SK-N-SH treated with all-trans-retinoic acid at 6 μM for 48 hours (cell line): ENCODE measurements around the gene ADCY5.

Source experiments
- ARNTL ChIP-seq: fragments of 450-650 bp; formaldehyde crosslinking; IDR thresholded peaks from 2 replicates; pipeline ENCODE4 v1.5.0; 2020; ENCODE audit warnings: low read depth, mild to moderate bottlenecking, moderate library complexity, borderline replicate concordance
- CSDC2 ChIP-seq: fragments of 250-450 bp; sonication (Bioruptor Pico); IDR thresholded peaks from 2 replicates; pipeline ENCODE4 v1.5.0; 2020; ENCODE audit warnings: mild to moderate bottlenecking, moderate library complexity
- ESRRG ChIP-seq: fragments of 250-450 bp; sonication (Bioruptor Pico); IDR thresholded peaks from 2 replicates; pipeline ENCODE4 v1.6.1; 2021; ENCODE audit warnings: mild to moderate bottlenecking
- GLIS3 ChIP-seq: fragments of 250-450 bp; sonication (Bioruptor Pico); IDR thresholded peaks from 2 replicates; pipeline ENCODE4 v1.5.0; 2020; ENCODE audit warnings: mild to moderate bottlenecking, moderate library complexity
- ISL1 ChIP-seq: fragments of 250-450 bp; sonication (Bioruptor Pico); IDR thresholded peaks from 2 replicates; pipeline ENCODE4 v2.1.2; 2022; ENCODE audit warnings: mild to moderate bottlenecking, moderate library complexity
- OSR1 ChIP-seq: fragments of 250-450 bp; sonication (Bioruptor Pico); IDR thresholded peaks from 2 replicates; pipeline ENCODE4 v1.8.0; 2022; ENCODE audit warnings: moderate library complexity, mild to moderate bottlenecking, inconsistent platforms
- PATZ1 ChIP-seq: fragments of 250-450 bp; sonication (Bioruptor Pico); IDR thresholded peaks from 2 replicates; pipeline ENCODE4 v1.8.0; 2020; ENCODE audit warnings: mild to moderate bottlenecking, moderate library complexity, borderline replicate concordance
- PPARA ChIP-seq: fragments of 250-450 bp; sonication (Bioruptor Pico); IDR thresholded peaks from 2 replicates; pipeline ENCODE4 v1.5.0; 2020; ENCODE audit warnings: mild to moderate bottlenecking, borderline replicate concordance
- RARB ChIP-seq: fragments of 250-450 bp; sonication (Bioruptor Pico); IDR thresholded peaks from 2 replicates; pipeline ENCODE4 v1.8.0; 2021; ENCODE audit warnings: mild to moderate bottlenecking, moderate library complexity
- ZFP30 ChIP-seq: fragments of 450-650 bp; formaldehyde crosslinking; IDR thresholded peaks from 2 replicates; pipeline ENCODE4 v1.5.0; 2022; ENCODE audit warnings: mild to moderate bottlenecking, moderate library complexity
- ZNF565 ChIP-seq: fragments of 450-650 bp; formaldehyde crosslinking; conservative IDR thresholded peaks from 2 replicates; pipeline ENCODE4 v1.5.0; 2020; ENCODE audit warnings: low read depth, mild to moderate bottlenecking, moderate library complexity

DNA sequence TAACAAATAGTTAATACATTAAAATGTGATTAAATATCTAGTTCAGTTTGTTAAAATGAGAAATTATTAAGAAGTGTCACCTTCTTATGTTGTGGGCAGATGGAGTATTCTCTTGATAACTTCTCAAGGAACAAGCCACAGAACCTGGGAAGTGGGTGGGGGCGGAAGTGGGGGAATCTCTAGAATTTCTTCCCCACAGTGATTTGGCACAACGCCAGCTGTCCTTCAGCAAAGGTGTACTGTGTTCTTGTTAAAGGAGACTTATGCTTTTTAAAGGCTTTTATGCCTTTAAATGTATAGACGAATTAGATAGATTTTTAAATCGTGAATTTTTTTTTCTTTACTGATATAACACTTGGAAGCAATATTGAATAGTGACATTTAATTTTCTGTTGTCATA lies 204.8 kb downstream of the ADCY5 start:
- TF ChIP-seq GLIS3 (CRISPR knock-in tag) = no peak
- no peak for TF ChIP-seq ZNF565 (CRISPR knock-in tag)
- no peak for TF ChIP-seq PPARA
- TF ChIP-seq ZFP30 = no peak
- no peak for TF ChIP-seq OSR1 (CRISPR knock-in tag)
- no peak for TF ChIP-seq ISL1 (CRISPR knock-in tag)
- no peak for TF ChIP-seq ARNTL (CRISPR knock-in tag)
- TF ChIP-seq PATZ1 (CRISPR knock-in tag) = no peak
- TF ChIP-seq RARB (CRISPR knock-in tag) = no peak
- TF ChIP-seq CSDC2 (CRISPR knock-in tag) = no peak
- no peak for TF ChIP-seq ESRRG (CRISPR knock-in tag)
